ENCODE data around the gene BSPRY.
A peak's percentile ranks its signal among the peaks of the same experiment; 100 is the strongest.

BSPRY gene

GRCh38 chr9:113352006-113352405, 2.7 kb downstream of the BSPRY start (continued):
- TF ChIP-seq ZNF530 (tag by site-specific recombination; IDR thresholded peaks at IDR 0.05; ENCODE audit: low read depth) (no peak), ZNF449 (tag by site-specific recombination; IDR thresholded peaks at IDR 0.05) (no peak), OVOL3 (tag by site-specific recombination; IDR thresholded peaks at IDR 0.05) (no peak), ZNF792 (tag by site-specific recombination; IDR thresholded peaks at IDR 0.05) (no peak), ZNF335 (tag by site-specific recombination; conservative IDR thresholded peaks at IDR 0.05) (no peak), HOXC10 (CRISPR knock-in tag; IDR thresholded peaks at IDR 0.05) (no peak)

DNA sequence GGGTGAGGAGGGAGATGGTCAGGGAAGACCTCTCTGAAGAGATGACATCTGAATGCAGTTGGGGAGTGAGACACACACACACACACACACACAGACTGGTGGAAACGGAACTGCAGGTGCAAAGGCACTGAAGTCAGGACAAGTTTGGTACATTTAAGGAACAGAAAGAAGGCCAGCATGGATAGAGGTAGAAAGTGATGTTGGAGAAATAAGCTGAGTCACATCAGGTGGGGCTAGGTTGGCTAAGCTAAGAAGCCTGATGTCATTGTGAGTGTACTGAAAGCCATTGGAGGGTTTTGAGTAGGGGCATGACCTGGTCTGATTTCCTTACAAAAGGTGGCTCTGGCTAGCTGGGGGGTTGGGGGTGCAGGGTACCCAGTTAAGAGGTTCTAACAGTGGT, 3.1 kb downstream of the BSPRY start:
- H3K27ac ChIP-seq (ENCODE audit: extremely low read depth, low read depth, low read length): no peak overlapping the region
- peaks cover 7% of the 10 kb centered on the region; the same call in 1 of the 2 replicates for H3K4me1 ChIP-seq (ENCODE audit: control insufficient read depth, insufficient read depth, low read length)
- H3K4me3 ChIP-seq (ENCODE audit: low read depth, low read length): no peak overlapping the region
- H3K36me3 ChIP-seq (ENCODE audit: control insufficient read depth in 2 of 2, insufficient read depth in 1 of 2, low read length in 2 of 2): no peaks in the 10 kb centered on the region
- TF ChIP-seq ZNF837 (tag by site-specific recombination; IDR thresholded peaks at IDR 0.05): no peak
- TF ChIP-seq, protein P1, sequence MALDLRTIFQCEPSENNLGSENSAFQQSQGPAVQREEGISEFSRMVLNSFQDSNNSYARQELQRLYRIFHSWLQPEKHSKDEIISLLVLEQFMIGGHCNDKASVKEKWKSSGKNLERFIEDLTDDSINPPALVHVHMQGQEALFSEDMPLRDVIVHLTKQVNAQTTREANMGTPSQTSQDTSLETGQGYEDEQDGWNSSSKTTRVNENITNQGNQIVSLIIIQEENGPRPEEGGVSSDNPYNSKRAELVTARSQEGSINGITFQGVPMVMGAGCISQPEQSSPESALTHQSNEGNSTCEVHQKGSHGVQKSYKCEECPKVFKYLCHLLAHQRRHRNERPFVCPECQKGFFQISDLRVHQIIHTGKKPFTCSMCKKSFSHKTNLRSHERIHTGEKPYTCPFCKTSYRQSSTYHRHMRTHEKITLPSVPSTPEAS (tag by site-specific recombination; IDR thresholded peaks at IDR 0.05): no peak
- TF ChIP-seq TRIM28 (IDR thresholded peaks at IDR 0.05; ENCODE audit: borderline replicate concordance, low read length): no peak
- TF ChIP-seq ZBTB1 (tag by site-specific recombination; IDR thresholded peaks at IDR 0.05): no peak
- TF ChIP-seq ZNF747 (tag by site-specific recombination; IDR thresholded peaks at IDR 0.05): no peak
- peak; percentile 40 for TF ChIP-seq ZNF623 (tag by site-specific recombination; IDR thresholded peaks at IDR 0.05)
- no peaks in the 10 kb centered on the region for H3K9me3 ChIP-seq (ENCODE audit: control insufficient read depth, insufficient read depth, low read depth, low read length)
- ChIA-PET CTCF (interaction anchor here (0.5 kb wide), 1 partner anchor 1883 kb away, joined by 4 read pairs; no protein-coding TSS in a partner anchor), POLR2A (interaction anchor here (1.8 kb wide), 1 partner anchor 12 kb away, joined by 7 read pairs; the partner anchor contains the start of gene WDR31)

DNA sequence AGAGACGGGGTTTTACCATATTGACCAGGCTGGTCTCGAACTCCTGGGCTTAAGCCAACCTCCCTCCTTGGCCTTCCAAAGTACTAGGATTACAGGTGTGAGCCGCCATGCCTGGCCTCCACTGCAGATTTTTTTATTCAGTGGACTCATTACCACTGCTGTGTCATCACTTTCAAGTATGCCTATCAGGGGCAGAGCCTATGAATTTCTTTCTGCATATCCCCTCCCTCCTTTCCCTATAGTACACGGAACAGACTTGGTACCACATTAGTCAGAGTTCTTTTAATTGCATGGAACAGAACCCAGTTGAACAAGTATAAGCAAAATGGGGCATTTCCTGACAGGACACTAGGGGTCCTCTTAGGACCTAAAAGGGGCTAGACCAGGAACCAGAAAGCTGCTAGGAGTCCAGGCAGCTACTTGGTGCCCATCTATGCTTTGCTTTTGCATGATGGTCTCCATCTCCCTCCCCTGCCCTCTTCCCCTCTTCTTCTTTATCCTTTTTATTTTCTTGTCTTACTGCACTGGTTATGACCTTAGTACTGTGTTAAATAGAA, 5.8 kb downstream of the BSPRY start:
- Histone ChIP-seq H3K4me3 (ENCODE audit: low read depth, low read length) (no peak overlapping the region), H3K36me3 (ENCODE audit: control insufficient read depth in 2 of 2, insufficient read depth in 1 of 2, low read length in 2 of 2) (no peaks in the 10 kb centered on the region), H3K9me3 (ENCODE audit: control insufficient read depth, insufficient read depth, low read depth, low read length) (no peaks in the 10 kb centered on the region), H3K4me1 (ENCODE audit: control insufficient read depth, insufficient read depth, low read length) (peaks cover 5% of the 10 kb centered on the region; the same call in 1 of the 2 replicates), H3K27ac (ENCODE audit: extremely low read depth, low read depth, low read length) (no peak overlapping the region)
- ChIA-PET POLR2A (no interaction called here), CTCF (interaction anchor here (0.6 to 1.1 kb wide), 5 partner anchors 9 to 37 kb away, joined by 3 to 5 read pairs (median 3); partner anchors contain the start of gene WDR31)
- TF ChIP-seq ZNF266 (tag by site-specific recombination; IDR thresholded peaks at IDR 0.05; ENCODE audit: low read depth) (no peak), ZFHX2 (tag by site-specific recombination; conservative IDR thresholded peaks at IDR 0.05) (no peak), SCRT2 (tag by site-specific recombination; IDR thresholded peaks at IDR 0.05) (no peak), PATZ1 (tag by site-specific recombination; IDR thresholded peaks at IDR 0.05) (no peak), ZXDB (tag by site-specific recombination; IDR thresholded peaks at IDR 0.05) (no peak), HOXC10 (CRISPR knock-in tag; IDR thresholded peaks at IDR 0.05) (no peak), ZNF341 (tag by site-specific recombination; IDR thresholded peaks at IDR 0.05; ENCODE audit: low read depth) (no peak), ZNF433 (tag by site-specific recombination; IDR thresholded peaks at IDR 0.05; ENCODE audit: low read depth) (no peak), KLF7 (tag by site-specific recombination; IDR thresholded peaks at IDR 0.05; ENCODE audit: borderline replicate concordance) (no peak), KLF9 (tag by site-specific recombination; IDR thresholded peaks at IDR 0.05; ENCODE audit: low read depth) (no peak), ZNF292 (tag by site-specific recombination; IDR thresholded peaks at IDR 0.05; ENCODE audit: borderline replicate concordance, low read depth) (no peak), ZBTB1 (tag by site-specific recombination; IDR thresholded peaks at IDR 0.05) (no peak)
